ENCODE measurements around the gene ITPR2.

GRCh38 chr12:26632756-26633155 is 200.2 kb downstream of the ITPR2 start:
- TF ChIP-seq, protein P1, sequence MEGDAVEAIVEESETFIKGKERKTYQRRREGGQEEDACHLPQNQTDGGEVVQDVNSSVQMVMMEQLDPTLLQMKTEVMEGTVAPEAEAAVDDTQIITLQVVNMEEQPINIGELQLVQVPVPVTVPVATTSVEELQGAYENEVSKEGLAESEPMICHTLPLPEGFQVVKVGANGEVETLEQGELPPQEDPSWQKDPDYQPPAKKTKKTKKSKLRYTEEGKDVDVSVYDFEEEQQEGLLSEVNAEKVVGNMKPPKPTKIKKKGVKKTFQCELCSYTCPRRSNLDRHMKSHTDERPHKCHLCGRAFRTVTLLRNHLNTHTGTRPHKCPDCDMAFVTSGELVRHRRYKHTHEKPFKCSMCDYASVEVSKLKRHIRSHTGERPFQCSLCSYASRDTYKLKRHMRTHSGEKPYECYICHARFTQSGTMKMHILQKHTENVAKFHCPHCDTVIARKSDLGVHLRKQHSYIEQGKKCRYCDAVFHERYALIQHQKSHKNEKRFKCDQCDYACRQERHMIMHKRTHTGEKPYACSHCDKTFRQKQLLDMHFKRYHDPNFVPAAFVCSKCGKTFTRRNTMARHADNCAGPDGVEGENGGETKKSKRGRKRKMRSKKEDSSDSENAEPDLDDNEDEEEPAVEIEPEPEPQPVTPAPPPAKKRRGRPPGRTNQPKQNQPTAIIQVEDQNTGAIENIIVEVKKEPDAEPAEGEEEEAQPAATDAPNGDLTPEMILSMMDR (conservative IDR thresholded peaks at IDR 0.05; ENCODE audit: low read depth, low read length): no peak
- TF ChIP-seq EZH2 (IDR thresholded peaks at IDR 0.05; ENCODE audit: low read length, unreplicated experiment) (no peak), EZH2phosphoT487 (IDR thresholded peaks at IDR 0.05; ENCODE audit: borderline replicate concordance, low read length) (no peak)

Measured in PC-3 (cell line).